Fibroblast of villous mesenchyme (primary cell): Measurements from ENCODE around the gene RNU6-7. TPM values are rescaled to one million over a fixed set of nuclear protein-coding genes. Genes with fewer than 3 reads are reported as not detected.

Source experiments
- DNase-seq: peaks from one replicate; pipeline ENCODE4 v3.0.0-alpha.2; 2010; ENCODE audit warnings: low read depth
- H3K4me3 ChIP-seq: 2 replicates; pipeline ENCODE4 v1.5.1; 2011; ENCODE audit warnings: low read depth, mild to moderate bottlenecking, low read length
- CTCF ChIP-seq: IDR thresholded peaks from 2 replicates; pipeline ENCODE4 v1.5.1; 2012; ENCODE audit warnings: low read depth, mild to moderate bottlenecking, low read length; ENCODE audit not compliant: insufficient read depth
- total RNA-seq: library from RNA; depleted of rRNA; stranded (reverse); fragments of >200 nt; gene quantifications from 2 replicates; pipeline ENCODE4 v1.2.3, GENCODE V29; 2012

Gene RNU6-7
- total RNA-seq, 1 donor: not detected

- TF ChIP-seq CTCF: no peak
- no peak overlapping the region for H3K4me3 ChIP-seq
- no peak for DNase-seq
Measured at GRCh38 chr14:32193532-32193931, 8.3 kb upstream of the RNU6-7 start.

- no peak for TF ChIP-seq CTCF
- no peak for DNase-seq
Measured at GRCh38 chr14:32195636-32196035, 6.2 kb upstream of the RNU6-7 start.

GRCh38 chr14:32197919-32198318 is 3.9 kb upstream of the RNU6-7 start:
- H3K4me3 ChIP-seq: no peak overlapping the region

More at GRCh38 chr14:32195636-32196035, 6.2 kb upstream of the RNU6-7 start:
- no peak overlapping the region for H3K4me3 ChIP-seq

GRCh38 chr14:32200368-32201192 is 1.3 kb upstream of the RNU6-7 start:
- DNase-seq: no peak
- TF ChIP-seq CTCF: no peak
- peak overlapping the region; percentile 77 for H3K4me3 ChIP-seq

More at GRCh38 chr14:32197919-32198318, 3.9 kb upstream of the RNU6-7 start:
- no peak for TF ChIP-seq CTCF
- DNase-seq: no peak

- TF ChIP-seq CTCF: no peak
- DNase-seq: peak; percentile 54
- peak overlapping the region; percentile 77 for H3K4me3 ChIP-seq
Measured at GRCh38 chr14:32201193-32201815, 541 bp upstream of the RNU6-7 start.

- no peak for DNase-seq
- H3K4me3 ChIP-seq: peak overlapping the region; percentile 77
- no peak for TF ChIP-seq CTCF
Measured at GRCh38 chr14:32202491-32202997, 699 bp downstream of the RNU6-7 start.
